Endothelial cell of umbilical vein (primary cell): ENCODE data around the gene LRRC8E. TPM values are rescaled to one million over a fixed set of nuclear protein-coding genes. Genes with fewer than 3 reads are reported as not detected.

Source experiments
- BruUV-seq: library from RNA; stranded (reverse); fragments of 400-500 nt; replicated peaks from 2 replicates; lab custom pipeline; 2021; lab: Mats Ljungman, UMichigan
- CTCF ChIA-PET: fragments of 300-600, 350-600 bp; sonication (Branson Sonifier 250); formaldehyde crosslinking; loops from one replicate; lab custom pipeline; 2021; ENCODE audit warnings: antibody characterized with exemption, inconsistent platforms; lab: Charles Lee
- POLR2A ChIA-PET: fragments of 300-600, 350-600 bp; sonication (Branson Sonifier 250); formaldehyde crosslinking; loops from one replicate; lab custom pipeline; 2021; ENCODE audit warnings: antibody characterized with exemption, inconsistent platforms; lab: Charles Lee
- DNase-seq: peaks from one replicate; pipeline ENCODE4 v3.0.0-alpha.2; 2011; ENCODE audit warnings: low read depth, low spot score
- FAIRE-seq: peaks from 2 replicates; lab custom pipeline; 2011; peaks lifted over from hg19 to GRCh38; lab: Jason Lieb, UNC
- H2AFZ ChIP-seq: 2 replicates; pipeline ENCODE4 v1.6.0; 2012; ENCODE audit warnings: low read depth, low read length, control low read depth, inconsistent platforms
- H3K27ac ChIP-seq: 2 replicates; pipeline ENCODE4 v1.5.1; 2011; ENCODE audit warnings: low read depth, mild to moderate bottlenecking, control low read depth, low read length, moderate library complexity; ENCODE audit not compliant: insufficient read depth
- H3K27me3 ChIP-seq, 2 experiments: 2 replicates each; pipeline versions ENCODE4 v1.6.0 to v1.6.1; 2011; ENCODE audit warnings: low read length in 2 of 2, mixed read lengths in 1 of 2; ENCODE audit not compliant: control insufficient read depth in 2 of 2, insufficient read depth in 2 of 2
- H3K36me3 ChIP-seq, 2 experiments: 2 replicates in 1 of 2; 3 replicates in 1 of 2; pipeline ENCODE4 v1.5.1; 2011; ENCODE audit warnings: low read length in 2 of 2, mild to moderate bottlenecking in 1 of 2, moderate library complexity in 1 of 2; ENCODE audit not compliant: control insufficient read depth in 2 of 2, insufficient read depth in 2 of 2; ENCODE audit errors: extremely low read depth in 1 of 2
- H3K4me1 ChIP-seq: 3 replicates; pipeline ENCODE4 v1.5.1; 2011; ENCODE audit warnings: mild to moderate bottlenecking, low read length; ENCODE audit not compliant: control insufficient read depth, insufficient read depth; ENCODE audit errors: extremely low read depth
- H3K4me2 ChIP-seq: 2 replicates; pipeline ENCODE4 v1.6.1; 2011; ENCODE audit warnings: low read length, control low read depth, mixed read lengths; ENCODE audit not compliant: insufficient read depth
- H3K4me3 ChIP-seq, 3 experiments: fragments of 200-600 bp in 1 of 3; sonication (generic), shearing (Covaris generic) in 1 of 3; replicated peaks in 1 of 3; 2 replicates each; pipeline ENCODE4 v1.5.1; 2011 to 2016; ENCODE audit warnings: control low read depth in 3 of 3, low read length in 3 of 3, mild to moderate bottlenecking in 2 of 3, inconsistent platforms in 1 of 3, low read depth in 1 of 3, moderate library complexity in 1 of 3; ENCODE audit not compliant: insufficient read depth in 1 of 3
- H3K79me2 ChIP-seq: 2 replicates; pipeline ENCODE4 v1.6.0; 2012; ENCODE audit warnings: low read length, inconsistent platforms; ENCODE audit not compliant: control insufficient read depth, insufficient read depth
- H3K9ac ChIP-seq: replicated peaks from 2 replicates; pipeline ENCODE3; 2011; ENCODE audit warnings: low read length, control low read depth; ENCODE audit not compliant: insufficient read depth; ENCODE audit errors: extremely low read depth
- H3K9me1 ChIP-seq: replicated peaks from 3 replicates; pipeline ENCODE4 v1.6.0; 2011; ENCODE audit warnings: mild to moderate bottlenecking, low read length; ENCODE audit not compliant: control insufficient read depth, insufficient read depth; ENCODE audit errors: extremely low read depth
- H3K9me3 ChIP-seq: replicated peaks from 2 replicates; pipeline ENCODE4 v1.5.1; 2012; ENCODE audit warnings: low read length, inconsistent platforms; ENCODE audit not compliant: control insufficient read depth, insufficient read depth
- H4K20me1 ChIP-seq: replicated peaks from 2 replicates; pipeline ENCODE3; 2011; ENCODE audit warnings: mild to moderate bottlenecking, low read length; ENCODE audit not compliant: control insufficient read depth, insufficient read depth; ENCODE audit errors: extremely low read depth
- EZH2 ChIP-seq: IDR thresholded peaks from 2 replicates; pipeline ENCODE4 v1.6.1; 2012; ENCODE audit warnings: borderline replicate concordance, low read depth, mild to moderate bottlenecking, moderate library complexity, low read length, inconsistent platforms; ENCODE audit not compliant: severe bottlenecking
- FOS ChIP-seq: IDR thresholded peaks from 2 replicates; pipeline ENCODE4 v1.6.1; 2011; ENCODE audit warnings: mild to moderate bottlenecking, low read length, moderate library complexity, borderline replicate concordance; ENCODE audit not compliant: insufficient read depth
- GATA2 ChIP-seq: IDR thresholded peaks from 2 replicates; pipeline ENCODE4 v1.7.0; 2011; ENCODE audit warnings: low read depth, mild to moderate bottlenecking, moderate library complexity, mixed read lengths, low read length; ENCODE audit not compliant: insufficient read length, insufficient read depth
- JUN ChIP-seq: IDR thresholded peaks from 2 replicates; pipeline ENCODE4 v1.6.1; 2011; ENCODE audit warnings: borderline replicate concordance, low read depth; ENCODE audit not compliant: insufficient read length, insufficient read depth
- MYC ChIP-seq: IDR thresholded peaks from one replicate; pipeline ENCODE4 v1.6.1; 2011; ENCODE audit warnings: mild to moderate bottlenecking, low read depth, low read length
- POLR2A ChIP-seq: IDR thresholded peaks from 2 replicates; pipeline ENCODE4 v1.6.1; 2012; ENCODE audit warnings: low read depth, mild to moderate bottlenecking, control low read depth, low read length
- POLR2AphosphoS5 ChIP-seq: IDR thresholded peaks from 2 replicates; pipeline ENCODE4 v1.6.1; 2012; ENCODE audit warnings: low read depth, mild to moderate bottlenecking, control low read depth, low read length, moderate library complexity; ENCODE audit not compliant: insufficient read depth
- dilution Hi-C: fragments of 300-500 bp; cut with MboI; formaldehyde crosslinking; loops from one replicate; pipeline ENCODE4 v1.15.0; 2019; ENCODE audit warnings: low sequenced_read_pairs; ENCODE audit not compliant: extremely low pct_ligation_motif_present
- intact Hi-C: fragments of 100-400 bp; cut with micrococcal nuclease; formaldehyde crosslinking; loops from one replicate; pipeline ENCODE4 v1.10.0; 2022
- polyA plus RNA-seq, 4 experiments: library from polyadenylated mRNA; depleted of rRNA in 3 of 4; stranded (reverse) in 3 of 4; unstranded in 1 of 4; fragments of >200 nt; gene quantifications; 2 replicates each; pipeline versions ENCODE4 v1.2.1 to v1.2.3, GENCODE V29; 2011 to 2012; ENCODE audit warnings: missing spikeins in 1 of 4
- total RNA-seq: library from RNA; stranded (reverse); gene quantifications from 2 replicates; pipeline ENCODE4 v1.2.3, GENCODE V29; 2021
- TF ChIP-seq, protein P1 (sequence below), 2 donors: IDR thresholded peaks; 1 replicate in 1 of 2; 2 replicates in 1 of 2; pipeline ENCODE4 v1.5.1; 2011; ENCODE audit warnings: low read length in 2 of 2, mild to moderate bottlenecking in 2 of 2, moderate library complexity in 2 of 2, control low read depth in 1 of 2, inconsistent platforms in 1 of 2, low read depth in 1 of 2; ENCODE audit not compliant: insufficient read depth in 1 of 2; ENCODE audit errors: extremely low read depth in 1 of 2
- TF ChIP-seq, protein P2 (sequence below): IDR thresholded peaks from 2 replicates; pipeline ENCODE4 v1.6.1; 2011; ENCODE audit not compliant: insufficient read depth, insufficient read length

Gene LRRC8E
- total and polyA plus RNA-seq, 2 donors (not counting 3 experiments of a cell fraction or from before 2014, with no cell fraction given) = 1.1 to 1.6 TPM

DNA sequence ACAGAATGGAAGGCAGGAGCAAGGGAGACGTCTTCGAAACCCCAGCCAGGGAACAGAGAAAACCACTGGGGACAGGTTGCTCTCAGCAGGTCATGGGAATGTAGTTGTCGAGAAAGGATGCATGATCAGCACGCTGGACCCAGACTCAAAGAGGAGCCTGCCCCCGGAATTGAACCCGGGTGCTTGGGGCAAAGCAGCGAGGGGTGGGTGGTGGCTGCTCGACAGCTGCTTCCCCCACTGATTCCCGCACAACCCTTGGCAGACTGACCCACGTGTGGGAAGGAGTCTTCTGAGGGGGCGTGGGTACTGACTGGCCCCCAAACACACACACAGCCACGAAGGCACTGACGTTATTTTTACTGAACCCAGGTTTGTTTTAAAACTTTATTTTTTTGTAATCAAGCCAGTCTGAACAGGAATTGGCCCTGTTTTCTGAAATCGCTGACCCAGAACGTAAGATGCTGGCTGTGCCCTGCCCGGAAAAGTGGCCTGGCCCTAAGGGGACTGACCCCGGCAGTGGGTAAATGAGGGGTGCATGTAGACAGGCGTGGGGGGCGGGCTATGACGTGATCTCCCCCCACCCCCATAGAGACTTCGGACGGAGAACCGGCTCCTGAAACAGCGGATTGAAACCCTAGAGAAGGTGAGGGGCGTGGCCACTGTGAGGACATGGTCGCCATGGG, 32.7 kb upstream of the LRRC8E start:
- DNase-seq (no peak), FAIRE-seq (no peak)
- BruUV-seq = no TSS peak
- Histone ChIP-seq H3K9me1 (no peaks in the 10 kb centered on the region), H3K9me3 (no peaks in the 10 kb centered on the region), H3K4me1 (no peaks in the 10 kb centered on the region), H4K20me1 (no peaks in the 10 kb centered on the region), H3K27me3 (no peaks in the 10 kb centered on the region), H3K9ac (no peak overlapping the region), H3K36me3 (no peaks in the 10 kb centered on the region), H3K4me3 (no peak overlapping the region), H2AFZ (no peak overlapping the region), H3K4me2 (no peak overlapping the region), H3K27ac (no peak overlapping the region), H3K79me2 (no peaks in the 10 kb centered on the region)
- intact Hi-C loops (no loop called here), dilution Hi-C loops (no loop called here)
- ChIA-PET CTCF (interaction anchor here (2.0 to 2.3 kb wide), 2 partner anchors 14 to 88 kb away, joined by 7 to 11 read pairs; partner anchors contain the start of gene TIMM44), POLR2A (no interaction called here)
- TF ChIP-seq MYC (no peak), JUN (no peak), FOS (no peak), POLR2AphosphoS5 (no peak), POLR2A (no peak), GATA2 (no peak), EZH2 (no peak)
- TF ChIP-seq, protein P1, sequence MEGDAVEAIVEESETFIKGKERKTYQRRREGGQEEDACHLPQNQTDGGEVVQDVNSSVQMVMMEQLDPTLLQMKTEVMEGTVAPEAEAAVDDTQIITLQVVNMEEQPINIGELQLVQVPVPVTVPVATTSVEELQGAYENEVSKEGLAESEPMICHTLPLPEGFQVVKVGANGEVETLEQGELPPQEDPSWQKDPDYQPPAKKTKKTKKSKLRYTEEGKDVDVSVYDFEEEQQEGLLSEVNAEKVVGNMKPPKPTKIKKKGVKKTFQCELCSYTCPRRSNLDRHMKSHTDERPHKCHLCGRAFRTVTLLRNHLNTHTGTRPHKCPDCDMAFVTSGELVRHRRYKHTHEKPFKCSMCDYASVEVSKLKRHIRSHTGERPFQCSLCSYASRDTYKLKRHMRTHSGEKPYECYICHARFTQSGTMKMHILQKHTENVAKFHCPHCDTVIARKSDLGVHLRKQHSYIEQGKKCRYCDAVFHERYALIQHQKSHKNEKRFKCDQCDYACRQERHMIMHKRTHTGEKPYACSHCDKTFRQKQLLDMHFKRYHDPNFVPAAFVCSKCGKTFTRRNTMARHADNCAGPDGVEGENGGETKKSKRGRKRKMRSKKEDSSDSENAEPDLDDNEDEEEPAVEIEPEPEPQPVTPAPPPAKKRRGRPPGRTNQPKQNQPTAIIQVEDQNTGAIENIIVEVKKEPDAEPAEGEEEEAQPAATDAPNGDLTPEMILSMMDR (IDR thresholded peaks at IDR 0.05; ENCODE audit: extremely low read depth in 1 of 2, insufficient read depth in 1 of 2, low read depth in 1 of 2, low read length in 2 of 2) = no peak
- TF ChIP-seq, protein P2, sequence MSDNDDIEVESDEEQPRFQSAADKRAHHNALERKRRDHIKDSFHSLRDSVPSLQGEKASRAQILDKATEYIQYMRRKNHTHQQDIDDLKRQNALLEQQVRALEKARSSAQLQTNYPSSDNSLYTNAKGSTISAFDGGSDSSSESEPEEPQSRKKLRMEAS = no peak
